Measurements from ENCODE around the gene MACROD2.

Gene MACROD2

GRCh38 chr20:15942130-15942529, 1946.8 kb downstream of the MACROD2 start:
- no peak for TF ChIP-seq CTCF (IDR thresholded peaks at IDR 0.05; ENCODE audit: borderline replicate concordance, insufficient read depth, low read depth, low read length)
- no peak overlapping the region for H3K4me3 ChIP-seq (ENCODE audit: low read depth, low read length)

- H3K4me3 ChIP-seq (ENCODE audit: low read depth, low read length) = no peak overlapping the region
- no peak for TF ChIP-seq CTCF (IDR thresholded peaks at IDR 0.05; ENCODE audit: borderline replicate concordance, insufficient read depth, low read depth, low read length)
Observed at GRCh38 chr20:15945289-15945688, 1950.0 kb downstream of the MACROD2 start.

- no peak overlapping the region for H3K4me3 ChIP-seq (ENCODE audit: low read depth, low read length)
- no peak for TF ChIP-seq CTCF (IDR thresholded peaks at IDR 0.05; ENCODE audit: borderline replicate concordance, insufficient read depth, low read depth, low read length)
Observed at GRCh38 chr20:15949391-15949790, 1954.1 kb downstream of the MACROD2 start.

GRCh38 chr20:15951658-15952057, 1956.3 kb downstream of the MACROD2 start:
- no peak overlapping the region for H3K4me3 ChIP-seq (ENCODE audit: low read depth, low read length)
- no peak for TF ChIP-seq CTCF (IDR thresholded peaks at IDR 0.05; ENCODE audit: borderline replicate concordance, insufficient read depth, low read depth, low read length)

- no peak overlapping the region for H3K4me3 ChIP-seq (ENCODE audit: low read depth, low read length)
- no peak for TF ChIP-seq CTCF (IDR thresholded peaks at IDR 0.05; ENCODE audit: borderline replicate concordance, insufficient read depth, low read depth, low read length)
Observed at GRCh38 chr20:15958142-15958541, 1962.8 kb downstream of the MACROD2 start.

GRCh38 chr20:15965165-15965564, 1969.8 kb downstream of the MACROD2 start:
- no peak for TF ChIP-seq CTCF (IDR thresholded peaks at IDR 0.05; ENCODE audit: borderline replicate concordance, insufficient read depth, low read depth, low read length)
- no peak overlapping the region for H3K4me3 ChIP-seq (ENCODE audit: low read depth, low read length)

GRCh38 chr20:15967334-15967733, 1972.0 kb downstream of the MACROD2 start:
- H3K4me3 ChIP-seq (ENCODE audit: low read depth, low read length) = no peak overlapping the region
- no peak for TF ChIP-seq CTCF (IDR thresholded peaks at IDR 0.05; ENCODE audit: borderline replicate concordance, insufficient read depth, low read depth, low read length)

Measured in GM12875 (cell line).